Ishikawa (cell line): ENCODE results near the gene EPOP.

Source experiments
- CEBPB ChIP-seq: IDR thresholded peaks from 2 replicates; pipeline ENCODE4 v1.6.1; 2012
- CREB1 ChIP-seq: IDR thresholded peaks from 2 replicates; pipeline ENCODE4 v1.6.1; 2012; ENCODE audit warnings: low read depth
- EGR1 ChIP-seq: IDR thresholded peaks from 2 replicates; pipeline ENCODE4 v1.6.1; 2012
- EP300 ChIP-seq: IDR thresholded peaks from 2 replicates; pipeline ENCODE4 v1.6.1; 2012; ENCODE audit warnings: borderline replicate concordance
- FOXM1 ChIP-seq: IDR thresholded peaks from 2 replicates; pipeline ENCODE4 v1.6.1; 2012; ENCODE audit warnings: low read depth, borderline replicate concordance
- MAX ChIP-seq: IDR thresholded peaks from 2 replicates; pipeline ENCODE4 v1.6.1; 2012
- NFIC ChIP-seq: IDR thresholded peaks from 2 replicates; pipeline ENCODE4 v1.6.1; 2012
- RAD21 ChIP-seq: IDR thresholded peaks from 2 replicates; pipeline ENCODE4 v1.6.1; 2012; ENCODE audit warnings: low read depth
- REST ChIP-seq: IDR thresholded peaks from 2 replicates; pipeline ENCODE4 v1.6.1; 2012; ENCODE audit warnings: low read depth, mild to moderate bottlenecking
- TAF1 ChIP-seq: IDR thresholded peaks from 2 replicates; pipeline ENCODE4 v1.6.1; 2012; ENCODE audit warnings: low read depth, mild to moderate bottlenecking
- TCF12 ChIP-seq: IDR thresholded peaks from 2 replicates; pipeline ENCODE4 v1.6.1; 2012; ENCODE audit warnings: low read depth
- TEAD4 ChIP-seq: IDR thresholded peaks from 2 replicates; pipeline ENCODE4 v1.6.1; 2012
- USF1 ChIP-seq: IDR thresholded peaks from 2 replicates; pipeline ENCODE4 v1.6.1; 2012
- YY1 ChIP-seq: IDR thresholded peaks from 2 replicates; pipeline ENCODE4 v1.6.1; 2012; ENCODE audit warnings: low read depth
- ZBTB7A ChIP-seq: IDR thresholded peaks from 2 replicates; pipeline ENCODE4 v1.6.1; 2012; ENCODE audit warnings: low read depth

The EPOP gene

GRCh38 chr17:38674749-38675615, at the start of gene EPOP:
TSS of gene EPOP (minus strand) at chr17:38674957. CDS start at chr17:38674495, 462 bp downstream.
- TF ChIP-seq FOXM1: no peak
- TF ChIP-seq EGR1: 0 out of 2 replicates have a peak, but pooled peaks have one; percentile 47
- no peak for TF ChIP-seq CEBPB
- TF ChIP-seq EP300: no peak
- TF ChIP-seq USF1: peak; percentile 77
- TF ChIP-seq TCF12: no peak; the same call in 1 of the 2 replicates
- peak; percentile 63 for TF ChIP-seq CREB1
- peak; percentile 50 for TF ChIP-seq TEAD4
- TF ChIP-seq ZBTB7A: 0 out of 2 replicates have a peak, but pooled peaks have one; percentile 5
- TF ChIP-seq MAX: peak; percentile 99
- no peak for TF ChIP-seq NFIC

GRCh38 chr17:38721802-38722201, 47.0 kb upstream of the EPOP start:
- no peak for TF ChIP-seq NFIC
- TF ChIP-seq YY1: no peak

GRCh38 chr17:38720941-38721340, 46.2 kb upstream of the EPOP start:
- TF ChIP-seq CEBPB: no peak
- TF ChIP-seq MAX: no peak
- TF ChIP-seq CREB1: no peak
- TF ChIP-seq YY1: no peak
- no peak for TF ChIP-seq ZBTB7A
- no peak for TF ChIP-seq FOXM1

GRCh38 chr17:38719943-38720641, 45.3 kb upstream of the EPOP start:
- TF ChIP-seq CEBPB (no peak), USF1 (no peak), NFIC (no peak), EP300 (no peak), CREB1 (no peak), FOXM1 (no peak), TAF1 (no peak), MAX (peak; percentile 59)

GRCh38 chr17:38719289-38719942, 44.7 kb upstream of the EPOP start:
- no peak for TF ChIP-seq CREB1
- TF ChIP-seq ZBTB7A: no peak
- no peak for TF ChIP-seq NFIC
- TF ChIP-seq YY1: no peak
- no peak for TF ChIP-seq FOXM1
- no peak for TF ChIP-seq MAX
- TF ChIP-seq EGR1: no peak
- TF ChIP-seq USF1: no peak
- no peak for TF ChIP-seq TCF12
- no peak for TF ChIP-seq TAF1
- TF ChIP-seq TEAD4: no peak
- TF ChIP-seq REST: no peak
- TF ChIP-seq EP300: no peak
- TF ChIP-seq CEBPB: no peak
- no peak for TF ChIP-seq RAD21
